HUES64 (cell line): ENCODE measurements around the gene SCAPER.
A peak's percentile ranks its signal among the peaks of the same experiment; 100 is the strongest.
"Not testable (repeated sequence)": the region's sequence is repeated elsewhere in the genome, so short reads cannot be mapped to it uniquely, and the experiment has no call there.

Experiments used
- H3K27ac ChIP-seq: 2 replicates; pipeline ENCODE4 v1.7.0; 2013; ENCODE audit warnings: low read depth, low read length, inconsistent platforms
- H3K27me3 ChIP-seq: 2 replicates; pipeline ENCODE4 v1.6.1; 2013; ENCODE audit warnings: mild to moderate bottlenecking, low read length; ENCODE audit not compliant: insufficient read depth
- H3K36me3 ChIP-seq: 2 replicates; pipeline ENCODE4 v1.6.1; 2013; ENCODE audit warnings: mild to moderate bottlenecking, low read length; ENCODE audit not compliant: insufficient read depth
- H3K4me1 ChIP-seq: 2 replicates; pipeline ENCODE4 v1.6.1; 2013; ENCODE audit warnings: mild to moderate bottlenecking, low read length, moderate library complexity; ENCODE audit not compliant: insufficient read depth
- H3K4me3 ChIP-seq: 2 replicates; pipeline ENCODE4 v1.5.1; 2013; ENCODE audit warnings: mild to moderate bottlenecking, low read length, moderate library complexity
- H3K9ac ChIP-seq: 2 replicates; pipeline ENCODE4 v1.6.1; 2013; ENCODE audit warnings: mild to moderate bottlenecking, low read depth, low read length
- H3K9me3 ChIP-seq: 2 replicates; pipeline ENCODE4 v1.6.1; 2013; ENCODE audit warnings: low read depth, low read length; ENCODE audit not compliant: insufficient read depth
- WGBS: fragments of 150-250, 120-280 bp; methylation state at CpG from one replicate; pipeline ENCODE4 v1.1.7; 2013; ENCODE audit warnings: missing lambda C conversion rate; 5-methylcytosine and 5-hydroxymethylcytosine counted together

SCAPER gene

GRCh38 chr15:76904461-76905012 is 603 bp downstream of the SCAPER start:
- WGBS: 2% methylated on average over 29 of the region's 29 CpGs
- peak overlapping the region; percentile 74 for H3K4me3 ChIP-seq
- peak overlapping the region; percentile 68; the same call in 1 of the 2 replicates for H3K27ac ChIP-seq
- no peaks in the 10 kb centered on the region; the same call in 1 of the 2 replicates for H3K9me3 ChIP-seq
- H3K27me3 ChIP-seq: peaks cover 22% of the 10 kb centered on the region
- peaks cover 11% of the 10 kb centered on the region for H3K4me1 ChIP-seq
- H3K9ac ChIP-seq: peak overlapping the region; percentile 74
- H3K36me3 ChIP-seq: no peaks in the 10 kb centered on the region

DNA sequence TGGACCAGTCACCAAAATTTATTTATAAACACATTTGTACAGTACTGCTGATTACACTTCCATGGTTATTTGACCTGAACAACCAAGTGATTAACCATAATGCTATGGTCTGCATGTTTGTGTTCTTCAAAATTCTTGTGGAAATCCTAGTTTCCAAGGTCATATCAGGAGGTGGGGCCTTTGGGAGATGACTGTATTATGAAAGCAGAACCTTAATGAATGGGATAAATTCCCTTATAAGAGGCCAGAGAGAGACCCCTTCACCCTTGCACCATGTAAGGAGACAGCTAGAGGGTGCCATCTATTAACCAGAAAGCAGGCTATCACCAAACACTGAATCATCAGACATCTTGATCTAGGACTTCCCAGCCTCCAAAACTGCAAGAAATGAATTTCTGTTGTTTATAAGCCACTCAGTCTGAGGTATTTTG is 1.9 kb downstream of the SCAPER start:
- Histone ChIP-seq H3K4me3 (no peak overlapping the region), H3K9ac (no peak overlapping the region), H3K36me3 (no peaks in the 10 kb centered on the region), H3K4me1 (peaks cover 11% of the 10 kb centered on the region), H3K27ac (no peak overlapping the region), H3K27me3 (peaks cover 22% of the 10 kb centered on the region), H3K9me3 (peaks cover 6% of the 10 kb centered on the region; the same call in 1 of the 2 replicates)

- H3K9me3 ChIP-seq: peaks cover 6% of the 10 kb centered on the region; the same call in 1 of the 2 replicates
- H3K9ac ChIP-seq: no peak overlapping the region
- peaks cover 22% of the 10 kb centered on the region for H3K27me3 ChIP-seq
- no peak overlapping the region for H3K27ac ChIP-seq
- peaks cover 11% of the 10 kb centered on the region for H3K4me1 ChIP-seq
- no peaks in the 10 kb centered on the region for H3K36me3 ChIP-seq
- H3K4me3 ChIP-seq: no peak overlapping the region
- WGBS: 100% methylated on average over 2 of the region's 2 CpGs
These were observed 3.2 kb downstream of the SCAPER start for GRCh38 chr15:76901965-76902364.

GRCh38 chr15:76899931-76900310 is 5.2 kb downstream of the SCAPER start:
- H3K27ac ChIP-seq, H3K4me3 ChIP-seq, H3K9ac ChIP-seq, H3K9me3 ChIP-seq, H3K27me3 ChIP-seq, H3K4me1 ChIP-seq, H3K36me3 ChIP-seq: not testable (repeated sequence)
- WGBS: no CpG with 5 or more reads among the region's 6 CpGs

DNA sequence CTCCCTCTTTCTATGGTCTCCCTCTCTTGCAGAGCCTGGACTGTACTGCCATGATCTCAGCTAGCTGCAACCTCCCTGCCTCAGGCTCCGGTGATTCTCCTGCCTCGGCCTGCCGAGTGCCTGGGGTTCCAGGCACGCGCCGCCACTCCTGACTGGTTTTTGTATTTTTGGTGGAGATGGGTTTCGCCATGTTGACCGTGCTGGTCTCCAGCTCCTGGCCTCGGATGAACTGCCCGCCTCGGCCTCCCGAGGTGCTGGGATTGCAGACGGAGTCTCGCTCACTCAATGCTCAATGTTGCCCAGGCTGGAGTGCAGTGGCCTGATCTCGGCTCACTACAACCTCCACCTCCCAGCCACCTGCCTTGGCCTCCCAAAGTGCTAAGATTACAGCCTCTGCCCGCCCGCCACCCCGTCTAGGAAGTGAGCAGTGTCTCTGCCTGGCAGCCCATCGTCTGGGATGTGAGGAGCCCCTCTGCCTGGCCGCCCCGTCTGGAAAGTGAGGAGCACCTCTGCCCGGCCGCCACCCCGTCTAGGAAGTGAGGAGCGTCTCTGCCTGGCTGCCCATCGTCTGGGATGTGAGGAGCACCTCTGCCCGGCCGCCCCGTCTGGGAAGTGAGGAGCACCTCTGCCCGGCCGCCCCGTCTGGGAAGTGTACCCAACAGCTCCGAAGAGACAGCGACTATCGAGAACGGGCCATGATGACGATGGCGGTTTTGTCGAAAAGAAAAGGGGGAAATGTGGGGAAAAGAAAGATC is 5.8 kb downstream of the SCAPER start:
- 94% methylated on average over 39 of the region's 39 CpGs for WGBS
- not testable (repeated sequence) for H3K9ac ChIP-seq, H3K27me3 ChIP-seq, H3K4me1 ChIP-seq, H3K4me3 ChIP-seq, H3K9me3 ChIP-seq, H3K36me3 ChIP-seq, H3K27ac ChIP-seq

DNA sequence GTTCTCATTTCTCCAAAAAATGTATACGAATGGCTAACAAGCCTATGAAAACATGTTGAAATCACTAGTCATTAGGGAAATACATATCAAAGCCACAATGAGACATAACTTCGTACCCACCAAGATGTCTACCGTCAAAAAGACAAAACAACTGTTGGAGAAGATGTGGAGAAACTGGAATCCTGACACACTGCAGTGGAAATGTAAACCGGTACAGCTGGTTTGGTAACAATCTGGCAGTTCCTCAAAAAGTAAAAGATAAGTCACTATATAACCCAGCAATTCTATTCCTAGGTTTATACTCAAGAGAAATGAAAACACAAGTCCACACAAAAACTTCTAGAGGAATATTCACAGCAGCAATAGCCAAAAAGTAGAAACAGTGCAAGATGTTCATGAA is 7.0 kb downstream of the SCAPER start:
- no peak overlapping the region for H3K4me3 ChIP-seq
- H3K27me3 ChIP-seq: no peaks in the 10 kb centered on the region
- no peak overlapping the region for H3K9ac ChIP-seq
- H3K4me1 ChIP-seq: no peaks in the 10 kb centered on the region
- WGBS: 98% methylated on average over 4 of the region's 4 CpGs
- peaks cover 6% of the 10 kb centered on the region; the same call in 1 of the 2 replicates for H3K9me3 ChIP-seq
- H3K36me3 ChIP-seq: no peaks in the 10 kb centered on the region
- H3K27ac ChIP-seq: no peak overlapping the region

- no peak overlapping the region for H3K27ac ChIP-seq
- H3K9me3 ChIP-seq: 0 out of 2 replicates have a peak, but pooled peaks cover 6% of the 10 kb centered on the region
- H3K4me3 ChIP-seq: no peak overlapping the region
- H3K4me1 ChIP-seq: no peaks in the 10 kb centered on the region
- H3K27me3 ChIP-seq: no peaks in the 10 kb centered on the region
- no peak overlapping the region for H3K9ac ChIP-seq
- H3K36me3 ChIP-seq: no peaks in the 10 kb centered on the region
- WGBS: 100% methylated on average over 2 of the region's 2 CpGs
These were observed 11.0 kb downstream of the SCAPER start for GRCh38 chr15:76894174-76894573.

GRCh38 chr15:76892836-76893235 is 12.3 kb downstream of the SCAPER start:
- not testable (repeated sequence) for H3K27me3 ChIP-seq, H3K9ac ChIP-seq, H3K27ac ChIP-seq, H3K4me3 ChIP-seq, H3K36me3 ChIP-seq, H3K9me3 ChIP-seq, H3K4me1 ChIP-seq
- 95% methylated on average over 4 of the region's 5 CpGs for WGBS

DNA sequence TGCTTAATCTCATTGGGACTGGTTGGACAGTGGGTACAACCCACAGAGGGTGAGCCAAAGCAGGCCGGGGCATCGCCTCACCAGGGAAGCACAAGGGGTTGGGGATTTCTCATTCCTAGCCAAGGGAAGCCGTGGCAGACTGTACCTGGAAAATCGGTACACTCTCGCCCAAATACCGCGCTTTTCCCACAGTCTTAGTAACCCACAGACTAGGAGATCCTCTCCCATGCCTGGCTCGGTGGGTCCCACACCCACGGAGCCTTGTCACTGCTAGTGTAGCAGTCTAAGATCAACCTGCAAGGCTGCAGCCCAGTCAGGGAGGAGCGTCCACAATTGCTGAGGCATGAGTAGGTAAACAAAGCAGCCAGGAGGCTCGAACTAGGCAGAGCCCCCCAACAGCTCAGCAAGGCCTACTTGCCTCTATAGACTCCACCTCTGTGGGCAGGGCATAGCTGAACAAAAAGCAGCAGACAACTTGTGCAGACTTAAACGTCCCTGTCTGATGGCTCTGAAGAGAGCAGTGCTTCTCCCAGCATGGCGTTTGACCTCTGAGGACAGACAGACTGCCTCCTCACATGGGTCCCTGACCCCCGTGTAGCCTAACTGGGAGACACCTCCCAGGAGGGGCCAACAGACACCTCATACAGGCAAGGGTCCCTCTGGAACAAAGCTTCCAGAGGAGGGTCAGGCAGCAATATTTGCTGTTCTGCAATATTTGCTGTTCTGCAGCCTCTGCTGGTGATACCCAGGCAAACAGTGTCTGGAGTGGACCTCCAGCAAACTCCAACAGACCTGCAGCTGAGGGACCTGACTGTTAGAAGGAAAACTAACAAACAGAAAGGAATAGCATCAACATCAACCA is 17.6 kb downstream of the SCAPER start:
- 91% methylated on average over 14 of the region's 14 CpGs for WGBS
- H3K4me3 ChIP-seq, H3K9me3 ChIP-seq, H3K4me1 ChIP-seq, H3K9ac ChIP-seq, H3K36me3 ChIP-seq, H3K27me3 ChIP-seq, H3K27ac ChIP-seq: not testable (repeated sequence)

- Histone ChIP-seq H3K4me1 (no peaks in the 10 kb centered on the region), H3K27me3 (no peaks in the 10 kb centered on the region), H3K27ac (no peak overlapping the region), H3K4me3 (no peak overlapping the region), H3K9ac (no peak overlapping the region), H3K9me3 (no peaks in the 10 kb centered on the region), H3K36me3 (no peaks in the 10 kb centered on the region)
- 93% methylated on average over 2 of the region's 2 CpGs for WGBS
These were observed 19.9 kb downstream of the SCAPER start for GRCh38 chr15:76885212-76885611.

- H3K4me3 ChIP-seq: no peak overlapping the region
- WGBS: 96% methylated on average over 26 of the region's 26 CpGs
- no peaks in the 10 kb centered on the region for H3K27me3 ChIP-seq
- H3K9me3 ChIP-seq: no peaks in the 10 kb centered on the region
- no peak overlapping the region for H3K9ac ChIP-seq
- H3K36me3 ChIP-seq: no peaks in the 10 kb centered on the region
- peaks cover 2% of the 10 kb centered on the region; the same call in 1 of the 2 replicates for H3K4me1 ChIP-seq
- no peak overlapping the region for H3K27ac ChIP-seq
These were observed 29.2 kb downstream of the SCAPER start for GRCh38 chr15:76875911-76876310.
